ENCODE results near the gene KIAA1191.
A peak's percentile ranks its signal among the peaks of the same experiment; 100 is the strongest.

The KIAA1191 gene

DNA sequence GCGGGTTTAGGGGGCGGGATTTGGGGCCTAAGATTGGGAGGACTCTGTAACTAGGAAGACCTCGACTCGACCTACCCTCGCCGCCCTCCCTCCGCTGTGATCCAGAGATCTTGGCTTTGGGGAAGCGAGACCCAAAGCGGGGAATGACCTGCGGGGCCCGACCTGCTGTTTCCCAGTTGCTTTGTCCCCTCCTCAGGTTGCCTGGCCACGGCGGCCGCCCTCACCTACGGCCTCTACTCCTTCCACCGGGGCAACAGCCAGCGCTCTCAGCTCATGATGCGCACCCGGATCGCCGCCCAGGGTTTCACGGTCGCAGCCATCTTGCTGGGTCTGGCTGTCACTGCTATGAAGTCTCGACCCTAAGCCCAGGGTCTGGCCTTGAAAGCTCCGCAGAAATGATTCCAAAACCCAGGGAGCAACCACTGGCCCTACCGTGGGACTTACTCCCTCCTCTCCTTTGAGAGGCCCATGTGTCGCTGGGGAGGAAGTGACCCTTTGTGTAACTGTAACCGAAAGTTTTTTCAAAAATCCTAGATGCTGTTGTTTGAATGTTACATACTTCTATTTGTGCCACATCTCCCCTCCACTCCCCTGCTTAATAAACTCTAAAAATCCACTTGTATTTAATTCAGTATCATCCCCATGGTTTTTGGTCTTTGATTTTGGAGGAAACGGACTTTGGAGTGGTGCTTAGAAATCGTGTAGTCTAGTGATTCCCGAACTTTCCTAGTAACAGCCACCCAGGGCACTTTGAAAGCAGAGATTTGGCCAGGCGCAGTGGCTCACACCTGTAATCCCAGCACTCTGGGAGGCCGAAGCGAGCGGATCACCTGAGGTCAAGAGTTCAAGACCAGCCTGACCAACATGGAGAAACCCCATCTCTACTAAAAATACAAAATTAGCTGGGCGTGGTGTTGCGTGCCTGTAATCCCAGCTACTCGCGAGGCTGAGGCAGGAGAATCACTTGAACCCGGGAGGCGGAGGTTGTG, 27.9 kb upstream of the KIAA1191 start:
- DNase-seq (ENCODE audit: low read depth in 1 of 2, low spot score in 1 of 2): no peak

DNA sequence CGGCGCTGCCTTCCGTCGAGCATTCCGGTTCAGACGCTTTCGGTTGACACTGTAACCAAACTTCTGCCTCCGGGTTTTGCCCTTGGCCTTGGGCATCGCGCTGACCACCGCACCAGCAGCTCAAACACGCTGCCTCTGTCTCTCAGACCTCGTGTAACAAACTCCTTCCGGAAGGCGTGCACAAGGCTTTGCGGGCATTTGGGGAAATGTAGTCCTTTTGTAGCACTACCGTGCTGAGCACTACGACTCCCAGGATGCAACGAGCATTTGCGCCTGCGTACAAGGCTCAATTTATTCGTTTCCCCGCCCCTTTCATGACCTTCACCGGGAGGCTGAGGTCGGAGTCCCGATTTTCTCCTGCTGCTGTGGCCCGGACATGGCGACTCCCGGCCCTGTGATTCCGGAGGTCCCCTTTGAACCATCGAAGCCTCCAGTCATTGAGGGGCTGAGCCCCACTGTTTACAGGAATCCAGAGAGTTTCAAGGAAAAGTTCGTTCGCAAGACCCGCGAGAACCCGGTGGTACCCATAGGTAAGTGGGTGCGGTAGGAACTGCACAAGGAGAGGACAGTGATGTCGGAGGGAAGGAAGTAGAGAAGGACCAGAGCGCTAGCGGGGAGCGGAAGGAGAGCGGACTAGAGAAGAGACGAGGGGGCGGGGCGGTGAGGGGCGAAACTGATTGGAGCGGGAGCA, 27.0 kb upstream of the KIAA1191 start, which contains the start of the genes HIGD2A and NOP16:
TSS of gene HIGD2A (plus strand) at position 308 of the 691 bp plus-strand sequence. CDS start at position 377, 69 bp downstream.
TSS of gene NOP16 (minus strand) at position 155 of the 691 bp plus-strand sequence. CDS start at position 96, 59 bp downstream.
- peak; percentile 98 for DNase-seq (ENCODE audit: low read depth in 1 of 2, low spot score in 1 of 2)

DNA sequence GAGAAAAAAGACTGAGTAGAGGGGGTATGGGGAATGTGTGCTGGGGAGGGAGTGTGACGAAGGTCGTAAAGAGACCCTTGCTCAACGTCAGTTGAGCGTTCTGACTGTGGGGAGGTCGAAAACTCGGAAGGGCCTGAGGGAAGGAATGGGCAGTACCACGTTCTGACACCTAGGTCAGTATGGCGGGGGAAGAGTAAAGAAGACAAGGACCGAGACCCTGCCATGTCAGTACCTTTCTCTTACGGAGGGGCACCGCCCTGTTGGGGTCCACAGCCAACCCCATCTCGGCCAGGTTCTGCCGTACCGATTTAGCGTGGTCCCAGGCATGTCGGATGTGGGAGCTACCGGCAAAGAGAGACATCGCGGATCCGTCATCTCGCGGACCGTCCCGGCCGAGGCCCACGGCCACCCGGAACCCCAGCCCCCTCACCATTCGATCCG, 26.5 kb upstream of the KIAA1191 start:
- no peak for DNase-seq (ENCODE audit: low read depth in 1 of 2, low spot score in 1 of 2)

DNA sequence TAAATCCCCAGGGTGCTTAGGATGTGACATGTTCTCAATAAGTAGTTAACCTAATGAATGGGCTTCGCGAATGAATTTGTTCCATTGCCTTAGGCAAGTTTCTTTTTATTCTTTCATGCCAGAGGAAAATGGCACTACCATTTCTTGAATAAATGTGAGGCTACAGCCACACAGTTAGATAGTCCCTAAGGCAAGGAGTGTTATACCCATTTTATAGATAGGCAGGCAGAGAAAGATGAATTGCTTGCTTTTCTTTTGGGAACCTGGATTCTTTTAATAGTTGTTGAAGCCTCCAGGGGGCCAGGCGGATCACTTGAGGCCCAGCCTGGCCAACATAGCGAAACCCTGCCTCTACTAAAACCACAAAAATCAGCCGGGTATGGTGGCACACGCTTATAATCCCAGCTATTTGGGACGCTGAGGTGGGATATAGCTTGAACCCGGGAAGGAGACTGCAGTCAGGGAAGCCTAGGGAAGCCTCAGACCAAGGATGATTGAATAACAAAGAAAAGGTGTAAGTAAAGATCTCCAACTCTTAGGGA, 25.9 kb upstream of the KIAA1191 start:
- DNase-seq (ENCODE audit: low read depth in 1 of 2, low spot score in 1 of 2): no peak

DNA sequence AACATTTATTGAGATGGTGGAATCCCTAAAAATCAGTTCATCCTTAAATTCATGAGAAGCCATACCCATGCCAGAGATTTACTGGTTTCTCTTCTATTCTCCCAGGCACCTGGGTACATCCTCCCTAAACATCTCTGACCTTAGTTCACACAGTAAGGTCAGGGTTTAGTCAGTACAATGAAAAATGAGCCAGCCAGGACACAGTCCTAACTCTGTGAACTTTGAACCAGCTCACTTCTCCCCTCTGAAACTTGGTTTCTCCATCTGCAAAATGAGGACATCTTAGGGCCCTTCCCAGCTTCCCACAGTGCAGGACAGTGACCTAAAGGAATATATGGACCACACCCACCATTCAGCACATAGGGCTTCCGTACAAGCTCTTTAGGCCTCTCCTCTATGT, 24.9 kb upstream of the KIAA1191 start:
- no peak for DNase-seq (ENCODE audit: low read depth in 1 of 2, low spot score in 1 of 2)

DNA sequence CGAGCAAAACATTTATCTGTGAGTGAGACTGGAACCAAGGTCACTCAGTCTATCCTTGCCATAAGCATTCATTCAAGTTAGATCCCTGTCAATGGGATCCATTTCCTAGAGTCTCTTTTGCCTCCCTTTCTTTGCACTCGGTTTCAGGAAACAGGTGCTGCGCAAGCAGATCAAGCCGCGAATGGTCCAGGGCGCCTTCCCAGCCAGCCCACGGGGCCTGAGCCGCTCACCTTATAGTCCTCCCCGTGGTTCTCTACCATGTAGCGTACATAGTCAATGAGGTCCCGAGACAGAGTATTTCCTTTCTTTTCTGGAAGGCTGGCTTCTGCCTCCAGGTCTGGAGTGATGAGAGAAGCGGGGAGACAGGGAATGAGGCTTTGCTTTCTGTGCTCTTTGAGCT, 23.4 kb upstream of the KIAA1191 start:
- no peak for DNase-seq (ENCODE audit: low read depth in 1 of 2, low spot score in 1 of 2)

DNA sequence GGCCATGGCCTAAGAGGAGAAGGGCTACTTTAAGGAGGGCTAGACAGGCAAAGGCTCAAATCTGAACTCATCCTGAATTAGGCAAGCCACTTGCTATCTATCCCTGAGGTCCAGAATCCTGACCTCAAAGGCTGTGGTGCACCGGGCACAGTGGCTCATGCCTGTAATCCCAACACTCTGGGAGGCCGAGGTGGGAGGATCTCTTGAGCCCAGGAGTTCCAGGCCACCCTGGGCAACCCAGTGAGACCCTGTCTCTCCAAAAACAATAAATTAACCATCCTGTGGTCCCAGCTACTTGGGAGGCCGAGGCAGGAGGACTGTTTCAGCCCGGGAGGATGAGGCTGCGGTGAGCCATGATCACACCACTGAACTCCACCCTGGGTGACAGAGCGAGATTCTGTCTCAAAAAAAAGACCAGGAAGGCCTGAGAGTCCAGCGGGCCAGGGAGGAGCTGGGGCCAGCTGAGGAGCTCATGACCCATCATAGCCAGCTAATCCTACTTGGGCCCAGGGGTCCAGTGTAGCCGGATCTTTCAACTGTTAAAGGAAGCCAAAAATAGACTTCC, 22.9 kb upstream of the KIAA1191 start:
- no peak for DNase-seq (ENCODE audit: low read depth in 1 of 2, low spot score in 1 of 2)

DNA sequence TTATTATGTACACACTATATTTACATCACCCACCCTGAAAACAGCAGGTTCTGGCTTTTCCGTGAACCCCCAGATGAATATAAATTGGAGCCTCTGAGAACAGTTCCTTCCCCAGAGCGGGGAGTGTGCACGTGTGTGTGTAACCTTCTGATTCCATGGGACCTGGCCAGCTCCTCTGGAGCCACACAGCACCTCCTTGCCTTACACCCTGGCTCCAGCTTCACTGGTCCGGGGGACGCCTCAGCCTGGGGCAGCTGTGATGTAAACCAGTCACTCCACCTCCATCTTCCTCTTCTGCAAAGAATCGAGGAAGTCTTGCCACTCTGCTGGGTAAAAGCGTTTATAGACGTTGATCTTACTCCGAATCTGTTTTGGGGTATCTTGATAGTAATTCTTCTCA, 22.4 kb upstream of the KIAA1191 start:
- no peak for DNase-seq (ENCODE audit: low read depth in 1 of 2, low spot score in 1 of 2)

DNA sequence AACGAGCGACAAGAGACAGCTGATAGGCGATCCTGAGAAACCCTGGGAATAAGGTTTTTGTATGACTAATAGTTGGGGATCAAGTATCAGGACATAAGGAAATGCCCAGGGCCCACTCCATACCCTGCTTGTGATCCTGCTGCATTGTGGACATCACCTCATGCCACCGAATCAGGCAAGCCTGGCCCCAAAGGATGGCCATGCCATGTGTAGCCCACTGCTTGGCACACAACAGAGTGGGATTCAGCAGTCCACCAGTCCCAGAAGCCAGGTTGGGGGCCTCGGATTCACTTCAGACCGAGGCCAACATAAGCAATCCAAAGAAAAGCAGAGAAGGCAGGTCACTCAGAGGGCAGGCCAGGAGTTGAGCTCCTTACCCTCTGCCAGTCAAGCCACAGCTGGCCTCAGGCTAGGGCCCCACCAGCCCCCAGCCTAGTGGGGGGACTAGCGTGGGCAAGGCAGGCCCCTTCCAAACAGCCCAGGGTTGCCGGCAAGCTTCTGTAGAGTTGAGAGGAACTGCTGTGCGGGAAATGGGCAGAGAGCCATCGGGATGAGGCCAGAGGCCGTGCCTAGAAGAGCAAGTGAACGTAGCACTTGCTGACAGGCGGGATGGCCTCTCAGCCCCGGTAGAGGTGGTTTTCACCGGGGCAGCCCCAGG, 21.8 kb upstream of the KIAA1191 start:
- no peak for DNase-seq (ENCODE audit: low read depth in 1 of 2, low spot score in 1 of 2)

DNA sequence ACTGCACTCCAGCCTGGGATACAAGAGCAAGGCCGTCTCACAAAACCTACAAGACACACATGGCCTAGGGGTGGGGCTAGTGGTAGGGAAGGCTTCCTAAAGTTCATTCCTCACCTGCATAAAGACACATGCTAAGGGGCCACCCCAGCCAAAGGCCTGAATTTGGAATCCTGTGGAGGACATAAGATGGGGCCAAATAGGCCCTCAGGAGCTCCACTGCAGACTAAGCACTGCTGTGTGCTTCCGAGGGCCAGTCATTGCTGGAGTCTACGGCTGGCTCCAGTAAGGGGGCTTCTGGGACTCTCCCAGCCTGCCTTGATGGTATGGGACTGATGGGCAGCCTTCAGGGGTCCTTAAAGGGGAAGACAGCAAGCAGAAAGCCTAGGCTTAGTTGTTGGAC, 21.2 kb upstream of the KIAA1191 start:
- no peak for DNase-seq (ENCODE audit: low read depth in 1 of 2, low spot score in 1 of 2)

DNA sequence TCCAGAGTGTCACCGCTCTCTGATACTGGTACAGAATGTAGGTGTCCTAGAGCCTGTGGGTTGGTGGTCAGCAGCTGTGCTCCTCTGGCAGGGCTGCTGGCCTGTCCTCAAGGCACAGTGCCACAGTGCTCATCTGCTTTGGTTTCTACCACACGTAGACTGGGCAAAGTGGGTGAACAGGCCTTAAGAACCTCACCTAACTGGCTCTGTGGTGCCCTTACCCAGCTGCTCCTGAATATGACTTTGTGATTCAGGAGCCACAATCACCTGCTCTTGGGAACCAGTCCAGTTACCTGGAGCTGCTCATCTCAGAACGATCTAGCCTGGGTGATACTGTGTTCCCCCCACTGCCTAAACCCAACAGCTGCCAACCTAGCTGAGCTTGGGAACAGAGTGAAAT, 20.4 kb upstream of the KIAA1191 start:
- no peak for DNase-seq (ENCODE audit: low read depth in 1 of 2, low spot score in 1 of 2)

DNA sequence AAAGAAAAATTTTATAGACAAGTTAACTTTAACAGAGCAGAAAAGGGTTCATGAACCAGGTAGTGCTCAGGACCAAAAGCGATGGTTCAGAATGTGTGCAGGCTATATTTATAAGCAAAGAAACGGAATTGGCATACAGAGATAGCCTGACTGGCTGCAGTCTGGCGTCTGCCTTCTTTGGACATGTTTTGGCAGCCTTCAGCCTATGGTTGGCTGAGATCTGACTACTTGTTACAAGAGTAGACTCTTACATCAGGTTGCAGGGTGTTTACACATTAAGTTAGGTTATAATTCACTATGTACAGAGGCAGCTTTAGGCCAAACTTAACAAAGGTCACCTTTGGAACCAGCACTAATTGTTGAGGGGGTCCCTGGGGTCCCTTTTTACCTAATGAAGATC, 19.9 kb upstream of the KIAA1191 start:
- DNase-seq (ENCODE audit: low read depth in 1 of 2, low spot score in 1 of 2): no peak

DNA sequence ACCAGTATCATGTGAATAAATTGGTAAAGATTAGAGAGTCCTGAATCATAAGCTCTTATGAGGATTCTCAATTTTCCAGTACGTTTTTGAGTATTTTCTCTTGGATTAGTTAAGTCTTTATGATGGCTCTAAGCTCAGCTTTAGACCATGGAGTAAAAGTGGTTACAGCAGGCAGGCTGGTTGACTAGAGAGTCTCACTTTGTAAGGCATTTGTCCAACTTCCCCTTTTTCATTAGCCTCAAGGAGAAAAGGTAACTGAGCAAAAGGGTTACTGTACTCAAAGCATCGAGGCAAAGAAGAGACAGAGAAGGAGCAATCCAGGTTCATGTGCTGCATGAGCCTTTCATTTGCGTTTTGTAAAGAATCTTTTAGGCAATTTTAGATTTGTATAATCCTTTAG, 18.3 kb upstream of the KIAA1191 start:
- DNase-seq (ENCODE audit: low read depth in 1 of 2, low spot score in 1 of 2): no peak

DNA sequence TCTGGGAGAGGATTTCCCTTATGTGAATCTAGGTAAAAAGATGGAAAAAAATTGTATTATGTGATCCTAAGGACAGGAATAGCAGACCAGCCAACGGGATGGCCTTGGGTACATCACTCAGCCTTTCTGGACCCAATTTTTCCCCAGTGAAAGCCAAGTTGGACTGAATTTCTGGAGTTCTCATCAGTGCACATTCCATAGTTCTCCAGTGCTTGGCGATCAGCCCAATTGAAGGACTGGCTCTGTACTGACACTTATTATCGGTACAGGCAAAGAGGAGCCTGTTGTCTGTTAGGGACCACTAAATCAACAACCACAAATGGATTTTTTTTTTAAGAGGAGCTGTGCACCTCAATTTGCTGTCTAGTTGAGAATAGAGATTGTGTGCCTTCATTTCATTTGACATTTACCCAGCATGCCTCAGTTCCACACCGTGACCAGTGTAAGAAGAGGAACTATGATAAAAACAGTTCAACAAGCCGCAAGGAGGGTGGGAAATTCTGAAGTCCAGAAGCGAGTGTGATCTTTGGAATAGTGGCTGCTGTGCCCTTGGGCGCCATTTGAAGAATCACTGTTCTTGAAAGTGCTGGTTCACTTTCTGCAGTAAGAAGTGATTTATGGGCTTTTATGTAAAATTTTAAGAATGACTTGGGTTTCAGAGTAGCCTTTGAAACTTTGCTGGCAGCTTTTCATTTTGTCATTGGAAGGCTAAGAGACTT, 11.7 kb upstream of the KIAA1191 start:
- no peak for DNase-seq (ENCODE audit: low read depth in 1 of 2, low spot score in 1 of 2)

DNA sequence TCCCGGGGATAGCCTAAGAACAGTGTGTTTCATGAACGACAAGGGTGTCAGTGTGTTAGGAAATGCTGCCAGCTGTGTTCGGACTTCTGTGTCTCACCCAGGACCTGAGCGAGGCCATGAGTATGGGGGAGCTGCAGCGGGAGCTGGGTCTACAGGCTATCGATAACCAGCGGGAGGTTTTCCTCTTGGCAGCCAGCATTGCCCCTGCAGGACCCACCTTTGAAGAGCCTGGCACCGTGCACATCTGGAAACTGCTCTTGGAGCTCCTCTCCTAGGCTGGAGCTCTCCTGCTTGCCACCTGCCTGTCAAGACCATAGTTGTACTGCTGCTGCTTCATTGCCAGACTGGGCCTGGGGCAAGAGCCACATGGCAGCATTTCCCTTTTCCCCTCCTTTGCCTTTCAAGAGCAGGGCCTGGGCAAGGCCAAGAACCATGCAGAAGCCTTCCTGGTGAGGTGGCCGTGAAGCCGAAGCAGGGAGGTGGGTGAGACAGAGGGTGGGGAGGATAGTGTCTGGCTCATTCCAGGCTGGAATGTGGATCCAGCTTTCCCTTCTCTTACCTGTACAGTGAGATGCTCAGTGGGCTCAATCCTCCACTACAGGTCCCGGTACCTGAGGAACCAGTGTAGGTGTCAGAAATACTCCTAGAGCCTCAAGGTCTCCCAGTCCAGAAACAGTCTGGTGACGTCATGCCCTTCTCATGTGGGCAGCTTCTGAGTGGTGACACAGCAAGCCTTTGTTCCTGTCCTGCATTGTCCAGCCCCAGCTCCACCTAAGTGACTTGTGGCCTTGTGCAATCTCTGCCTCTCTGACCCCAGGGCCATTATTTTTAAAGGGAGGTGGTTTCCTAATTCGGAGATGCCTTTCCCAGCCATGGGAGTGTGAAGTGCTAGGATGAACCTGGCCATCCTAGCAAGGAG, 10.3 kb upstream of the KIAA1191 start:
- DNase-seq (ENCODE audit: low read depth in 1 of 2, low spot score in 1 of 2): no peak

DNA sequence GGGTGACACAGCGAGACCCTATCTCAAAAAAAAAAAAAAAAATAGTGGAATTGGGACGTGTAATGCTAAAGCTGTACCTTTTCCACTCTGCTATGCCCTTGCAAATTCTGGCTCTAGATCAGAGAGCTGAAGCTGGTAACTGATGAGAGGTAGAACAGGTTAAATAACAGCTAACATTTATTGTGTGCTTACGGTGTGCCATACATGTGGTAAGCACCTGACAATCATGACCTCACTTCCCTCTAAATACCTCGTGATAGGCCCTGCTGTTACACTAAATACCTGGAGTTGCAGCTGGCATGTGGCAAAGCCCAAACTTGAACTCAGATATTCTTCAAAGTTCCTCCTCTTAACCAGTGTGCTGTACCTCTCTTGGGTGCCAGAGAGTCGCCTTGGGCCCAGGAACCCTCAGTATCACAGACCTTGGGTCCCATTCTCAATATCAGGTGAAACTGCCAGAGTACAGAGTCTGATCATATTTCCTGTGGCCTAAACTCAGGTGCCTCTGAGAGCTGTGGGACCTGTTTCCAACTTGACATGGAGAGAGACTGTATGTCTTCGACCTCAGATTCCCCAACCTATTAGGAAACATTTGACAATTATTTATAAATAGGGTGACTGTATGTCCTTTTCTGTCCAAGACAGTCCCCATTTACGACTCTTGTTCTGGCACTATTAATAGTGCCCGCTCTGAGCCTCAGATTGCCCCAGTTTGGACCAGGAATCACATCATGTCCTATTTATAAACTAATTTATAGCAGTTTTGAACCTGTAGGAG, 8.6 kb upstream of the KIAA1191 start:
- no peak for DNase-seq (ENCODE audit: low read depth in 1 of 2, low spot score in 1 of 2)

DNA sequence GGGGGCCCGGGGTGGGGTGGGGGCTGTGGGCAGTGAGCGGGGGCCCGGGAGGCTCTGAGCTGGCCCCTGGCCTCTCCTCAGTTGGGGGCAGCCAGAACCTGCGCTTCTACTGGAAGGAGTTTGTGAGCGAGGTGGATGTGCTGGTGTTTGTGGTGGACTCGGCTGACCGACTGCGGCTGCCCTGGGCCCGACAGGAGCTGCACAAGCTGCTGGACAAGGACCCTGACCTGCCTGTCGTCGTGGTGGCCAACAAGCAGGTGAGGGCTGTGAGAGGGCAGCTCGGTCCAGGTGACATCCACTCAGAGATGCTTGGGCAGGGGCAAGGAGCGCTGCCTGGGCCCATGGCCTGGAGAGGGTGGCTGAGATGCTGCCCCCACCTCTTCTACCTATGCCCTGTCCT, 7.2 kb upstream of the KIAA1191 start:
- no peak for DNase-seq (ENCODE audit: low read depth in 1 of 2, low spot score in 1 of 2)

DNA sequence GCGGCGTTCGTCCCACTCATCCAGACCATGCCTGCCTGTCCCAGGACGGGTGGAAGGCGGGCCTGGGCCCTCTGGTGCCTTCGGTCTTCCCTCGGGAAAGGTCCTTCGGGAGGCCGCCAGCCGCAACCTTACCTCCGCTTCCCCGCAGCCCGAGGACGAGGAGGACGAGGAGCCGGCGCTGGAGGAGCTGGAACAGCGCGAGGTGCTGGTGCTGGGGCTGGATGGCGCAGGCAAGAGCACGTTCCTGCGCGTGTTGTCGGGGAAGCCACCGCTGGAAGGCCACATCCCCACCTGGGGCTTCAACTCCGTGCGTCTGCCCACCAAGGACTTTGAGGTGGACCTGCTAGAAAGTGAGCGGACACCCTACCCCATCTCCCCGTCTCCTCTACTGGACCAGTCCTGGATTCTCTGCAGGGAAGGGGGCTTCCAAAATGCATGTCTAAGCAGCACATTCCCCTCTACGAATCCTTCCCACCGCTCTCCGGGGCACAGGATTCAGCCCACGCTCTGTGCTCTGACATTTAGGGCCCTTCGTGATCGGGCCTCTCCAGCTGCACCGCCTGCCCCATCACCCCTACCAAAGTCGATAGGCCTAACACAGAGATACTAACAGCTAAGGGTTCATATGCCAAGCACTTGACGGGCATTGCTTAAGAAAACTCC, 4.8 kb upstream of the KIAA1191 start:
- no peak for DNase-seq (ENCODE audit: low read depth in 1 of 2, low spot score in 1 of 2)

Measured in activated T-helper 1 cell treated with anti-CD3 and anti-CD28 coated beads, Interleukin-2, amount 50 U/mL, for 16 hours (primary cell).